Mononuclear cell (primary cell): Measurements from ENCODE around the gene HTRA2. TPM values are rescaled to one million over a fixed set of nuclear protein-coding genes. Genes with fewer than 3 reads are reported as not detected.
A peak's percentile ranks its signal among the peaks of the same experiment; 100 is the strongest.

ENCODE experiments used
- H3K27me3 ChIP-seq: 2 replicates; pipeline ENCODE4 v1.6.0; 2011; ENCODE audit warnings: low read length, control low read depth; ENCODE audit not compliant: insufficient read depth
- H3K4me1 ChIP-seq: 2 replicates; pipeline ENCODE4 v1.5.1; 2011; ENCODE audit warnings: mild to moderate bottlenecking, low read length, control low read depth; ENCODE audit not compliant: insufficient read depth
- H3K4me3 ChIP-seq: 2 replicates; pipeline ENCODE4 v1.5.1; 2011; ENCODE audit warnings: mild to moderate bottlenecking, low read length, moderate library complexity
- H3K9me3 ChIP-seq: 2 replicates; pipeline ENCODE4 v1.5.1; 2011; ENCODE audit warnings: low read depth, mild to moderate bottlenecking, control low read depth, low read length
- total RNA-seq: library from RNA; depleted of rRNA; stranded (reverse); fragments of >200 nt; gene quantifications from one replicate; pipeline ENCODE4 v1.2.3, GENCODE V29; 2012

HTRA2 gene
- total RNA-seq, 1 donor = 17.9 TPM

DNA sequence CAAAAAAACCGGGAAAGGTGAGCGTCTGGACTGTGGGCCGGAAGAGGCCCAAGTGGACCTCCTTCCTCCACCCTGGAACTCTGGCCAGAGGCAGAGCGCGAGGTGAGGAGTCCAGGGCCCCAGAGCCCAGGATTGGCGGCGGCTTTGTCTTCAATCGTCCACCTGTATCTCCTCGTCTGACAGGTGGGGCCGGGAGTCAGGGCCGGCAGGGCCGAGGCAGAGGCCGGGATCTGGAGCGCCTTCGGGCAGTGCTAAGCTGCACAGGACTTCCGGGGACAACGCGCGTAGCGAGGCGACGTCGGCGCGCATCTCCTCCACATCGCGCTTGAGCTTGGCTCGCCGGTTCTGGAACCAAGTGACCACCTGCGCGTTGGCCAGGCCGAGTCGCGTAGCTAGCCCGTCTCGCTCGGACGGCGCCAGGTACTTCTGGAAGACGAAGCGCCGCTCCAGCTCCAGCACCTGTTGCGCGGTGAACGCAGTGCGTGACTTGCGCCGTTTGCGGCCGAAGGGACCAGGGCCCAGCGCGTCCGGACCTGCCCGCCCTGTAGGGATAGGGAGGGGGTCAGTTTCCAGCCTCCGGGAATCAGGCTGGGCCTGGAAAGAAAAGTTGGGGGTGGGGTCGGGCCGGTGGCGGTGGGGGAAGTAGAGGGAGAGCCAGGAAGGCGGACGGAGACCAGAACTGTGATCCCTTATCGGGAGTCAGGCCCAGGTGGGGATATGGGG, 31.8 kb upstream of the HTRA2 start:
- Histone ChIP-seq H3K27me3 (peaks cover 60% of the 10 kb centered on the region), H3K4me1 (peaks cover 41% of the 10 kb centered on the region), H3K9me3 (no peaks in the 10 kb centered on the region), H3K4me3 (peak overlapping the region; percentile 36)

DNA sequence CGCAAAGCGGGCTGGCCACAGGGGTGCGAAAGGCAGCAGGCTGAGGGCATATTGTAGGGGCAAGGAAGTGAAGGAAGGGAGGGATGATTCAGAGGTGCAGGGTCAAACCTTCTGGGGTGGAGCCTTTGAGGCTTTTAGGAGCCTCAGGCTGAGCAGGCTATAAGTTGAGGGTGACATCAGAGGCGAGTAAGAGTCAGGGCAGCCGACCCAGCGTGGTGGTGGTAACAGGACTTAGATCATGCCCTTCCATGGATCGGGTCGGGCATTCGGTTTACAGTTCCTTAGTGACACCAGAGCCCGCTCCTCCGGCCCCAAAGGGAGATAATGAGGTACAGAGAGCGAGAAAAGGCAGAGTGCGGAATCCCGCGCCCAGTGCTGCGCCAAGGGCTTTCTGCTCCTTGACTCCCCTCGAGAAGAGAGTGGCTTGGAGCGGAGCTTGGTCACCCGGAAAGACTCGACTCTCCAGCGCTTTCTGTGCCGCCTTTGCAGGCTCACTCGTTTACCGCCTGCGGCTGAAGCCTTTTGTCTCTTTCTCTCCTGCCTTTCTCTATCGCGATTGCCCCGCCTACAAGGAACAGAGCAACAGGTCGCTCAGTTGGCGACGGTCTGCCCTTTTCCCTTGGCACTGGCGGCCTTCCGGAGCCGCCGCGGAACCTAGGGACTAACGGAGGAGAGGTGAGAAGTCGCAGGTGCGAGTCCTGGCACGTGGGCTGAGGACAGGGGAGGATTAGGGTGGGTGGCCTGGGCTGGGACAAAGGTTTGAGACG, 31.1 kb upstream of the HTRA2 start:
- H3K27me3 ChIP-seq = peaks cover 68% of the 10 kb centered on the region
- no peaks in the 10 kb centered on the region for H3K9me3 ChIP-seq

DNA sequence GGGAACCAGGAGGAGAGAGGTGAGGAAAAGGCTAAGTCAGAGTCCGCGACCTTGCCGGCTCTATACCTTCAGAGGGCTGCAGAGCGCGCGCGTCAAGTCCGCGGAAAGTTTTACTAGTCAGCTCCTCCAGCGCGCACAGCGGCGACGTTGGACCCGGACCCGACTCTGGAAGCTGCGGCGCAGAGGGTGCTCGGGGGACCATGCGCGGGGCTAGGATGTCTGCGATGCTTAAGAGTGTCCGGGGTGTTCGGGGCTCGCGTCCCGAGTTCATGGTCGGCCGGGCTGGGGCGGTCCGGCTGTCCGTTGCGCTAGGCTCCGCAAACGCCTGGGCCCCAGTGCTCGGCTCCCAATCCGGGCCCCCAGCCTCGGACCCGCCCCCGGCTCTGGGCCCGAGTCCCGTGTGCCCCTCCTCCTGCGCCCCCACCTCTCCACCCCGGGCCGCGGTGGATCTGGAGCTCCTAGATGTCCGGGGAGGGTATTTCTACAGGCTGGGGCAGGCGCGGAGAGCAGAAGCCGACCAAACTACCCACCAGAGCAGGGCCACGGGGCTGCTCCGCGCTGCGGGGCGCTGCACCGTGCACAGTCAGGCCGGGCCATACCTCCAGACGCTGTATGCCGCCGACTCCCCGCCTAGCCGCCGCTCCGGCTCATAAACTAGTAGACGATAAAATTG, 30.3 kb upstream of the HTRA2 start, which contains the start of gene LBX2:
Gene LBX2 (minus strand): TSS at position 337 of the 673 bp plus-strand sequence. CDS start 66 bp downstream, at position 271.
- Histone ChIP-seq H3K9me3 (no peaks in the 10 kb centered on the region), H3K4me3 (peak within 1 kb of the TSS; percentile 36), H3K4me1 (peaks cover 55% of the 10 kb centered on the region), H3K27me3 (peaks cover 68% of the 10 kb centered on the region)

More for the DNA sequence above, 31.1 kb upstream of the HTRA2 start:
- Histone ChIP-seq H3K4me3 (peak overlapping the region; percentile 36), H3K4me1 (peaks cover 48% of the 10 kb centered on the region)

DNA sequence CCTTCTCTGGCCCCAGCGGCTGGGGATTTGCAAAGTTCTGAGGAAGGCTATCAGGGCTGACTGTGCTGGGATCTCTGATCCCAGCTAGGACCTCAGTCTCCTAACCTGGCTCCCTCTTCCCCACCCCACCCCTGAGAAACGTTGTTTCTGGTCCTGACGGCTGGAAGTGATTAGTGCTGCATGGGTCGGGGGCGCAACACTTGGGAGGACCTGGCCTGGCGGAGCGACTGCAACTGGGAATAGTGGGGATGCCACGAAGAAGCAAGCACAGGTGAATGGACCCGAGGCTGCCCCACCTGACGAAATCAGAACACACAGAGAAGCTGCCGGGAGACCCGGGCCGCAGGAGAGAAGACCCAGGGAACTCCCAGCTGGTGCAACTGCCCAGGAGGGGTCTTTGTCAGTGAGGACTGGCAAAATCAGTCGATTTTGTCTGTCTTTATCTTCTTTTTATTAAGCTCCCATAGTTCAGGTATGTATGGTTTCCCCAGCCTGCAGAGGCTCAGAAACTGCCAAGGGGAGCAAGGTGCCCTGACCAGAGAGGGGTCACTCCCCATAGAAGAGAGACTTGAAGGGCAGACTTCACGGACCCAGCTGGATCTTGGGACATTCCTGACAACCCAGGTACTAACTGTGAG, 29.7 kb upstream of the HTRA2 start:
- Histone ChIP-seq H3K9me3 (no peaks in the 10 kb centered on the region), H3K4me3 (no peak overlapping the region), H3K4me1 (peaks cover 62% of the 10 kb centered on the region), H3K27me3 (peaks cover 68% of the 10 kb centered on the region)

DNA sequence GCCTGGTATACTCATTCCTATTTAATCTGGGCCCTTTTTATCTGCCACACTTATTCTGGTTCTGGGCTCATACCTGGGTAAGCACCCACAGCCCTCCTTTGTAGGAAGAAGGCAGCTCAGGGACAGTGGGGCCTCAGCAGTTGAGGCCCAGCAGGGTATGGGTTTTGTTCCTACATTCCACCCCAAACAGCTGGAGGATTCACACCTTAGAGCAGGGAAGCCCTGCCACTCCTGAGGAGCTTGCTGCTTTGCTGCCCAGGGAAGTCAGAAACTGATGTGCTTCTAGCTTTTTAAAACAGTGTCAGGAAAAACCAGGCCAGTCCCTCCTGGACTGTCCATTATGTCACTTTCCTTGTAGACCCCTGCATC, 29.2 kb upstream of the HTRA2 start:
- Histone ChIP-seq H3K9me3 (no peaks in the 10 kb centered on the region), H3K4me3 (no peak overlapping the region), H3K27me3 (peaks cover 68% of the 10 kb centered on the region), H3K4me1 (peaks cover 67% of the 10 kb centered on the region)

DNA sequence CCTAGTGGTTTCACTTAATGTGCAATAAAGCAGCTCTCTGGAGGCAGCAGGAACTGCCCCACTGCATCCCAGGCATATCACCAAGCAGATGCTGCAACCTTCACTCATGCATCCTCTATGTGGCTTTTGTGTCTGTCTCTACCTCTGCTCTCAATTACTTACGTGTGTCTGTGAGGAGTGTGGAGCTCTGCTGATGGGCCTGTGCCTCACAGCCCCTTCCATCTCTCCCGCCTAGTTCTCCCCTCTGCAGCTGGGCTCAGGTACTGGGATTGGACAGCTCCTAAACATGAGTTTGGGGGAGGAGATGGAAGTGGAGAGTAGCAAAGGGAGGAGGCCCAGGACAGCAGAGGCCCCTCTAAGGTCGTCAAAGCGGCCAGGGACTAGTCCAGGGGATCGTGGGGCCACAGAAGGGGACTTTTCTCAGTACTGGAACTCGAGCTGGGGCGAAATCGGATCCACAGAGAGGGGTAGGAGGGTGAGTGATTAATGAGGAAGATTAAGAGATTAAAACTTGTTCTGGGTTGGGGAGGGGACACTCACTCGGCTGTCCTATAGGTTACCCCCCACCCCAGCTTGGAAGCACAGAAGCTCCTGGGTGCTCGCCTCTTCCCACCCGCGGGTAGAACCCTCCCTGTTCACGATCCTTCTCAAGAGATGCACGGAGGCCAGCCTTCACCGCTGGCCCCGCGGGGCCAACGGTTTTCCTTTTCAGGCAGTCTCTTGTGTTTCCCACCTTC, 28.2 kb upstream of the HTRA2 start:
- peaks cover 76% of the 10 kb centered on the region for H3K4me1 ChIP-seq
- no peak overlapping the region for H3K4me3 ChIP-seq

DNA sequence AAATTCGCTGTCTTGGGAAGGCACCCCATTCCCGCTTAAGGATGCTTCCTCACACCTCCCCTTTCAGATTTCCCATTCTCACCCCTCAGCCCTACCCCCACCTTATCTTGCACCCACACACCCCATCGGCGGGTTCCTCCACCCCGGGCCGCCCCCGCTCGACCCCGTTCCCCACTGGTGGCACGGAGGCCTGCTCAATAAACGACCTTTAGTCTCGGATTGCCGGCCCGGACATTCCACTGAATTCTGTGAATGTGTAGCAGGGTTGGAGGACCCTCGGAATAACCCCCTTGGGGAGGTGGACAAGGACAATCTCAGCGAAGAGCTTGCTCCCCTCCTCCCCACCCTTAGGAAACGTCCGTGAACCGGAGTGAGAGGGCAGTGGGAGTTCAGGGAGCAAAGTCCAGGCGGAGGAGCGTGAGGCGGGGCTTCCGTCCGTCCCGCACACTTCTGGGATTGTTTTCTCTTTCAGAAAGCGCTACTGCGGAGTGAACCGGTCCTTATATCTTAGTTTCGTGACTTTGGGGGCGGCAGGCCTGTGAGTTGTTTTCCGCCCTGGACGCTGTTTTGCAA, 27.5 kb upstream of the HTRA2 start:
- H3K27me3 ChIP-seq = peaks cover 64% of the 10 kb centered on the region
- peaks cover 82% of the 10 kb centered on the region for H3K4me1 ChIP-seq
- peak overlapping the region; percentile 45 for H3K4me3 ChIP-seq
- no peaks in the 10 kb centered on the region for H3K9me3 ChIP-seq

More for the DNA sequence above, 28.2 kb upstream of the HTRA2 start:
- H3K27me3 ChIP-seq = peaks cover 68% of the 10 kb centered on the region
- no peaks in the 10 kb centered on the region for H3K9me3 ChIP-seq

DNA sequence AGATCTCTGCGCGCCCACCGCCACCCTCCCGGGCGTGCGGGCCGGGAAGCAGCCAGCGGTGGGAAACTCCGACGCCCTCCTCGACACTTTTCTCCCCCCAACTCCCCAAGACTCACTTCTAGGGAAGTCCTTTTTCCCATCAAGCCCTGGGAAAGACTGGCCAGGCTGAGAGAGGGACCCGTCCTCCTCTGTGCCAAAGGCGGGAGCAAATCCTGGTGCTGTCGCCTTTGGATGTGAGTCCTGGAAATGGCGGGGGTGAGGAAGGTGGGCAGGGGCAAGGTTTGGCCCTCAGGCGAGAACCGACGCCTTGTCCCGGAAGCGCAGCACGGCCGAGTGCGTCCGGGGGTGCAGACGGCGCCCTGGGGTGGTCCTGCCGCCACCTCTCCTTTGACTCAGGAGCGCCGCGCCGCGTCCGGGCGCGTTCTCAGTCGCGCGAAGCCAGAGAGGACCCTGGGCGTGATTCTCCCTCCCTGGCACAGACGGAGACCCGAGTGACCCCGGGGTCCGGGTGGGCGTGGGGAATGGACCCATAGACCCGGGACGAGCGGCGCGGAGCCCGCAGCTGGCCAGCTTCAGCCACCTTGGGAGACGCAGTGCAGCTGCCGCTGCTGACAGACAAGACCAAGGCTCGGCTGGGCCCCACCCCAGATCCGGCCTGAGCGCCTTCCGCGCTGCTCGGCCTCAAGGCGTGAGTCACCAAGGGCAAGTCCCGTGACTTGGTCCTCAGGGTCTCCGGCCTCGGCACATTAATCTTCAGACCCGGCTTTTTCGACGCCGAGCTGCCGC, 26.8 kb upstream of the HTRA2 start:
- Histone ChIP-seq H3K4me1 (peaks cover 77% of the 10 kb centered on the region), H3K27me3 (peaks cover 57% of the 10 kb centered on the region), H3K9me3 (no peaks in the 10 kb centered on the region), H3K4me3 (peak overlapping the region; percentile 45)

DNA sequence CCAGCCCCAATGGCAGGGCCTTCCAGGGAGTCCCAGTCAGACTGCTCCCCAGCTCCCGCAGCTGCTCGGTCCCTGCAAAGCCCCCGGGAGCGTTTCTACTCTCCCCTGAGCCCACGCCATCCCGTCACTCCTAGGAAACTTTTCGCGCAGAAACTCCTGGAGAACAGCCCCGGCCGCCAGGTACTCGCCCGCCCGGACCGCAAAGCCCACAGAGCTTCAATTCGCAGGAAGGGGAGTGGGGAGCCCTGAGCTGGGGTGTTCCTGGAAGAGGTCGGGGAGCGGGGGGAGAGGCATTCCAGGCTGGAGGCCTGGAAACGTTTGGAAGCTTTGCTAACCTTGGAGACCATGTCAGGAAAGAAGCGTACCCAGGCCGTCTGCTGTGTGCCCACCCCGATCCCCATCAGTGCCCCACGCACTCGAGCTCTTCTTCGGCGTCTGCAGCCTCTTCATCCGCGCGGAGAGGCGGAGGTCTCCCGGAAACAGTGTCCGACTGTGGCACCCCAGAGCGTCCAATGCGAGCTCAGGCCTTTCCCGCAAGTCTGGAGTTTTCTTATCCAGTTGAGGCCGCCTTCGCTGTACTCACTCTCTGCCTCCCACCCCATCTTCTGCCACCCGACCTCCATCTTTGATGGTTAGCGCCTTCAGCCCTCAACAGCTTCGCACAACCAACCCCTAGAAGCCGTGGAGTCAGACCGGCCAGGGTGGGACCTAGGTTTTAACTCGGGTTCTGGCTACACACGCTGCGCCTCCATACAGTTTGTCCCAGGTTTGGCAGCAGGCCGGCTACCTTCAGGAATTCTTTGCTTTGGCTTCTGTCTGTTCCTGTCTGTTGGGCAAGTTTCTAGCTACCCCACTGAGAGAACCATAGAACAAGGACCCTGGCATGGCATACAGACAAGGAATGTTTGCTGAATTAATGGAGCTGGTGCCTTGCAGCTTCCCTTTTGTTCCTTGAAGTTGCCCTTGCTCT, 25.9 kb upstream of the HTRA2 start:
- H3K27me3 ChIP-seq = peaks cover 54% of the 10 kb centered on the region
- no peaks in the 10 kb centered on the region for H3K9me3 ChIP-seq
- H3K4me3 ChIP-seq = peak overlapping the region; percentile 45
- H3K4me1 ChIP-seq = peaks cover 75% of the 10 kb centered on the region

DNA sequence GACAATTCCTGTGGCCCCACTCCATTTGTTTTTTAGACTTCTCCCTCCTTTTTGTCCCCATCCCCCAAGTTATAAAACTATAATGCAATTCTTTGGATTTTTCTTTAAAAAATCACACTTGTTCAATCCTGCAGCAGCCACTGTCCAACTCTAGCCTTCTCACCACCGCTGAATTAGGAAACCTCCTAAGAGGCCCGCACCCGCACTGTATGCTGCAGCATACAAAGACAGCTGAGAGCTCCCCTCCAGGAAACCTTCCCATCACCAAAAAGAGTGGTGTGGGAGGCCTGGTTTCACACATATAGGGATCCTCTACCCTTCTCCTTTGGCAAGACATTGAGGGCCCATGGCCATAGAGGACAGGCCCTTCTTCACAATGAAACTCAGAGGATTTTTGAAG, 25.1 kb upstream of the HTRA2 start:
- H3K27me3 ChIP-seq = peaks cover 52% of the 10 kb centered on the region
- no peak overlapping the region for H3K4me3 ChIP-seq
- no peaks in the 10 kb centered on the region for H3K9me3 ChIP-seq
- H3K4me1 ChIP-seq = peaks cover 67% of the 10 kb centered on the region

DNA sequence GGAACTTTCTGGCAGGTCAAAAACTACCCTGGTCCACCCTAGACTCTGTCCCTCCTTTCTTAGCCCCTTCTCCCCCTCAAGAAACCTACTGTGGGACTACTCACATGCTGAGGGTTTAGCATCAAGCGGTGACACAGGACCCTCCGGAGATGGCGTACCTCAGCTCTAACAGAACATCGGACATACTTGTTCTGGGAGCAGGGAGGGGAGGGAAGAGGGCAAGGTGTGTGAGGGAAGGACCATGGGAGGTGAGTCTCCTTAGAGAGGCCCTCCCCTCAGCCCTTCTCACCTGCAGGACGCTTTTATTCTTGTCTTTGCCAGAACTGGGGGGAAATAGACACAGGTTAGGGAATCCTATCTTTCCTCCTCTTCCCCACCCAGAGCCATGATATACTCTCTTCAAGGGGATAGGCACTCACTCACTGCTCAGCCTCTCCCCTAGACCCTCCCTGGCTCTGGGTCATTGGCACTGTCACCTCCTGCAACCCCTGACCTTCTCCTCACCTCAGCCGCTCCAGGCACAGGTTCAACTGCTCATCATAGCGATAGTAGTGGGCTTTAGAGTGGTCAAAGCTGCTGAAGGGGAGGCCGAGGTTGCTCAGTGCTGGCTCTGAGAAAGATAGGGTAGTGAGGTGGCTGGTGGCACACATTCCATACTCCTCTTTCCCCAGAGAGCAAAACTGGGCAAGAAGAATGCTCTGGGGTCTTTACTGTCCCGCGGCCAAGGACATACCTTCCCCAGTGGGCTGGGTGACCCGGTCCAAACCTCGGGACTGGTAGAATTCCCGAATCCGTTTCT, 24.1 kb upstream of the HTRA2 start:
- Histone ChIP-seq H3K4me3 (no peak overlapping the region), H3K27me3 (peaks cover 52% of the 10 kb centered on the region)

More for the DNA sequence above, 24.1 kb upstream of the HTRA2 start:
- Histone ChIP-seq H3K4me1 (peaks cover 63% of the 10 kb centered on the region), H3K9me3 (no peaks in the 10 kb centered on the region)
